ENCODE data around the gene STPG3.

STPG3 gene

DNA sequence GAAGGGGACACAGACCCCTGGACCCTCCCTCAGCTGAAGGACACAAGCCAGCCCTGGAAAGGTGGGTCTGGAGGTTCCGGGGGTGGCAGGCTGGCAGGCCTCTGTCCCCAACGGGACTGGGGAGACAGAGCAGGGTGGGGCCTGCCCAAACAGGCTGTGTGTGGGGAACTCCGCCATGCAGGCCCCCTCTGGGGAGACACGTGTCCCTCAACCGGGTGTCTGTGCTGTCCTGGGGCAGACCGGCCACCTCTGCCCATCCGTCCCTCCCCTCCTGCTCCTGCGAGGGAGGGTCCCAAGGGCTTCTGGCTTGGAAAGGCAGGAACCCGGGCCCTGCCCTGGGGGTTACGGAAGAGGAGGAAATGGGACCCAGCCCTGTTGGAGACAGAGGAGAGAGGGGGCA, 19.0 kb upstream of the STPG3 start:
- TF ChIP-seq, protein P1, sequence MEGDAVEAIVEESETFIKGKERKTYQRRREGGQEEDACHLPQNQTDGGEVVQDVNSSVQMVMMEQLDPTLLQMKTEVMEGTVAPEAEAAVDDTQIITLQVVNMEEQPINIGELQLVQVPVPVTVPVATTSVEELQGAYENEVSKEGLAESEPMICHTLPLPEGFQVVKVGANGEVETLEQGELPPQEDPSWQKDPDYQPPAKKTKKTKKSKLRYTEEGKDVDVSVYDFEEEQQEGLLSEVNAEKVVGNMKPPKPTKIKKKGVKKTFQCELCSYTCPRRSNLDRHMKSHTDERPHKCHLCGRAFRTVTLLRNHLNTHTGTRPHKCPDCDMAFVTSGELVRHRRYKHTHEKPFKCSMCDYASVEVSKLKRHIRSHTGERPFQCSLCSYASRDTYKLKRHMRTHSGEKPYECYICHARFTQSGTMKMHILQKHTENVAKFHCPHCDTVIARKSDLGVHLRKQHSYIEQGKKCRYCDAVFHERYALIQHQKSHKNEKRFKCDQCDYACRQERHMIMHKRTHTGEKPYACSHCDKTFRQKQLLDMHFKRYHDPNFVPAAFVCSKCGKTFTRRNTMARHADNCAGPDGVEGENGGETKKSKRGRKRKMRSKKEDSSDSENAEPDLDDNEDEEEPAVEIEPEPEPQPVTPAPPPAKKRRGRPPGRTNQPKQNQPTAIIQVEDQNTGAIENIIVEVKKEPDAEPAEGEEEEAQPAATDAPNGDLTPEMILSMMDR (IDR thresholded peaks at IDR 0.05; ENCODE audit: insufficient read depth, missing control alignments) = no peak
- no peak for FAIRE-seq
- no peak for DNase-seq (ENCODE audit: insufficient read length, low spot score)

DNA sequence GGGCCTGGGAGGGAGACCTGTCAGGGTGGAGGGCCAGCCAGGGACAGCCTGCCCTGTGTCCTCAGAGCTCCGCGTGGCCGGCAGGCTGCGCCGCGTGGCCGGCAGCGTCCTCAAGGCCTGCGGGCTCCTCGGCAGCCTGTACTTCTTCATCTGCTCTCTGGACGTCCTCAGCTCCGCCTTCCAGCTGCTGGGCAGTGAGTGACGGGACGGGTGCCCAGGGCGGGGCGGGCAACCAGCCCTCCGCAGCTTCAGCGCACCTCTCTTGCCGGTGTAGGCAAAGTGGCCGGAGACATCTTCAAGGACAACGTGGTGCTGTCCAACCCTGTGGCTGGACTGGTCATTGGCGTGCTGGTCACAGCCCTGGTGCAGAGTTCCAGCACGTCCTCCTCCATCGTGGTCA, 18.6 kb upstream of the STPG3 start:
- TF ChIP-seq, protein P1 (IDR thresholded peaks at IDR 0.05; ENCODE audit: insufficient read depth, missing control alignments) = no peak
- no peak for FAIRE-seq
- no peak for DNase-seq (ENCODE audit: insufficient read length, low spot score)

DNA sequence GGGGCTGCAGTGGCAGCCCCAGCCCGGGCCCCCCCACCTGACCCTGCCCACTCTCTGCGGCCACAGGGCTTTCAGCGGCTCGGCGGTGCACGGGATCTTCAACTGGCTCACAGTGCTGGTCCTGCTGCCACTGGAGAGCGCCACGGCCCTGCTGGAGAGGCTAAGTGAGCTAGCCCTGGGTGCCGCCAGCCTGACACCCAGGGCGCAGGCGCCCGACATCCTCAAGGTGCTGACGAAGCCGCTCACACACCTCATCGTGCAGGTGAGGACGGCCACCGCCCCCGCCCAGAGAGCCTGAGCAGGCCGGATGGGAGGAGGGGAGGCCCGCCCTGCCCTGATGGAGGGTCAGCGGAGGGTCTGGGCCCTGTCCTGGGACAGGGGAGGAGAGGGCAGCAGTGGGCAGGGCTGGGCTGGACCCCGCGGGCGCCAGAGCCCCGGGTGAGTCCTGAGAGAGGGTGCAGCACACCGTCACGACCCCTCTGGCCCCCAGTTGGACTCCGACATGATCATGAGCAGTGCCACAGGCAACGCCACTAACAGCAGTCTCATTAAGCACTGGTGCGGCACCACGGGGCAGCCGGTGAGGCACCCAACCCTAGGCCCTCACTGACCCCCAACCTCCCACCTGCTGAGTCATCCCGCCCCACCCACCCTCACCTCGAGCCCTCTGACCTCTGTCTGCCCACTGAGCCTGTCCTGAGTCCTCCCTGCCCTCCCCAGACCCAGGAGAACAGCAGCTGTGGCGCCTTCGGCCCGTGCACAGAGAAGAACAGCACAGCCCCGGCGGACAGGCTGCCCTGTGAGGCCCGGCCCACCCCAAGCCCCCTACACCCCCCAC, 17.7 kb upstream of the STPG3 start:
- no peak for DNase-seq (ENCODE audit: insufficient read length, low spot score)
- TF ChIP-seq, protein P1 (IDR thresholded peaks at IDR 0.05; ENCODE audit: insufficient read depth, missing control alignments) = no peak
- no peak for FAIRE-seq

DNA sequence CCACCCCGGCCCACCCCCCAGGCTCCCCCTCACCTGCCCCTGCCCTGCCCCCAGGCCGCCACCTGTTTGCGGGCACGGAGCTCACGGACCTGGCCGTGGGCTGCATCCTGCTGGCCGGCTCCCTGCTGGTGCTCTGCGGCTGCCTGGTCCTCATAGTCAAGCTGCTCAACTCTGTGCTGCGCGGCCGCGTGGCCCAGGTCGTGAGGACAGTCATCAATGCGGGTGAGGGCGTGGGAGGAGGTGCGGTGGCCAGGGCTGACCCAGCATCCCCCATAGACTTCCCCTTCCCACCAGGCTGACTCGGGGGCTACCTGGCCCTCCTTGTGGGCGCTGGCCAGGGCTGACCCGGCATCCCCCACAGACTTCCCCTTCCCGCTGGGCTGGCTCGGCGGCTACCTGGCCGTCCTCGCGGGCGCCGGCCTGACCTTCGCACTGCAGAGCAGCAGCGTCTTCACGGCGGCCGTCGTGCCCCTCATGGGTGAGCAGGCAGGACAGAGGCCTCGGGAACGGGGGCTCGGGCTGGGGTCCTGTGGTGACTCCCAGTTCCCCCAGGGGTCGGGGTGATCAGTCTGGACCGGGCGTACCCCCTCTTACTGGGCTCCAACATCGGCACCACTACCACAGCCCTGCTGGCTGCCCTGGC, 16.9 kb upstream of the STPG3 start:
- FAIRE-seq (no peak), DNase-seq (ENCODE audit: insufficient read length, low spot score) (no peak)
- TF ChIP-seq, protein P1 (IDR thresholded peaks at IDR 0.05; ENCODE audit: insufficient read depth, missing control alignments) = no peak

GRCh38 chr9:137234758-137235423, 16.2 kb upstream of the STPG3 start:
- FAIRE-seq (no peak), DNase-seq (ENCODE audit: insufficient read length, low spot score) (no peak)
- TF ChIP-seq, protein P1 (IDR thresholded peaks at IDR 0.05; ENCODE audit: insufficient read depth, missing control alignments) = no peak

GRCh38 chr9:137235424-137236237, 15.5 kb upstream of the STPG3 start:
- DNase-seq (ENCODE audit: insufficient read length, low spot score) (no peak), FAIRE-seq (no peak)
- TF ChIP-seq, protein P1 (IDR thresholded peaks at IDR 0.05; ENCODE audit: insufficient read depth, missing control alignments) = no peak
